CD8-positive, alpha-beta memory T cell (primary cell): Measurements from ENCODE around the gene RNF40. TPM values are rescaled to one million over a fixed set of nuclear protein-coding genes. Genes with fewer than 3 reads are reported as not detected.

Experiments used
- polyA plus RNA-seq: library from polyadenylated mRNA; unstranded; fragments of 300-500 nt; fragmentation: Illumina TruSeq; gene quantifications from one replicate; pipeline ENCODE4 v1.2.3, GENCODE V29; 2021
- total RNA-seq, 2 experiments: library from RNA; stranded (reverse); gene quantifications; one replicate each; pipeline ENCODE4 v1.2.3, GENCODE V29; 2021

The RNF40 gene
- total and polyA plus RNA-seq, 3 experiments from 2014 or later = 61.9 to 157 (median 152) TPM

Other genes starting within 250 kb of the RNF40 start
- 10 to 100 TPM; 13.5 to 15.1 TPM for gene ZNF768, start 235.8 kb upstream of the RNF40 start, total RNA-seq
- gene ZNF768, start 235.8 kb upstream of the RNF40 start, polyA plus RNA-seq = 2.5 TPM
- 10 to 100 TPM; 13.5 to 17.0 TPM for gene ZNF747, start 227.5 kb upstream of the RNF40 start, total RNA-seq
- 8.4 TPM for gene ZNF747, start 227.5 kb upstream of the RNF40 start, polyA plus RNA-seq
- 10 to 100 TPM; 15.1 to 15.7 TPM for gene ZNF764, start 203.9 kb upstream of the RNF40 start, total RNA-seq
- gene ZNF764, start 203.9 kb upstream of the RNF40 start, polyA plus RNA-seq = 8.9 TPM
- gene ZNF688, start 190.6 kb upstream of the RNF40 start, total RNA-seq = 10 to 100 TPM in 1 of 2 experiments, 1 to 10 TPM in 1; 9.6 to 10.8 TPM
- 28.5 TPM for gene ZNF688, start 190.6 kb upstream of the RNF40 start, polyA plus RNA-seq
- gene ZNF785, start 176.6 kb upstream of the RNF40 start, total RNA-seq = 10 to 100 TPM; 10.9 to 13.0 TPM
- gene ZNF785, start 176.6 kb upstream of the RNF40 start, polyA plus RNA-seq = 4.8 TPM
- gene ZNF689, start 151.9 kb upstream of the RNF40 start, total RNA-seq = 10 to 100 TPM; 14.6 to 15.7 TPM
- 13.7 TPM for gene ZNF689, start 151.9 kb upstream of the RNF40 start, polyA plus RNA-seq
- 10 to 100 TPM; 87.5 to 92.5 TPM for gene PRR14, start 111.4 kb upstream of the RNF40 start, total RNA-seq
- gene PRR14, start 111.4 kb upstream of the RNF40 start, polyA plus RNA-seq = 29.7 TPM
- 100 to 1,000 TPM; 115 to 124 TPM for gene FBRS, start 103.9 kb upstream of the RNF40 start, total RNA-seq
- 7.1 TPM for gene FBRS, start 103.9 kb upstream of the RNF40 start, polyA plus RNA-seq
- gene SRCAP, start 63.2 kb upstream of the RNF40 start, total RNA-seq = 10 to 100 TPM; 75.4 to 76.3 TPM
- gene SRCAP, start 63.2 kb upstream of the RNF40 start, polyA plus RNA-seq = 33.0 TPM
- 10 to 100 TPM; 31.8 to 32.2 TPM for gene PHKG2, start 13.9 kb upstream of the RNF40 start, total RNA-seq
- 47.0 TPM for gene PHKG2, start 13.9 kb upstream of the RNF40 start, polyA plus RNA-seq
- 1 to 10 TPM; 6.5 to 6.9 TPM for gene CFAP119, start 260 bp upstream of the RNF40 start, total RNA-seq
- 0.25 TPM for gene CFAP119, start 260 bp upstream of the RNF40 start, polyA plus RNA-seq
- gene ZNF629, start 24.9 kb downstream of the RNF40 start, total RNA-seq = 1 to 10 TPM; 5.6 to 5.7 TPM
- gene ZNF629, start 24.9 kb downstream of the RNF40 start, polyA plus RNA-seq = 1.1 TPM
- gene BCL7C, start 131.8 kb downstream of the RNF40 start, total RNA-seq = 10 to 100 TPM; 31.7 to 35.0 TPM
- gene BCL7C, start 131.8 kb downstream of the RNF40 start, polyA plus RNA-seq = 52.3 TPM
- gene CTF1, start 134.3 kb downstream of the RNF40 start, total RNA-seq = under 1 TPM in 1 of 2 experiments, not detected in 1; 0.33 TPM
- gene CTF1, start 134.3 kb downstream of the RNF40 start, polyA plus RNA-seq = not detected
- gene FBXL19, start 161.2 kb downstream of the RNF40 start, total RNA-seq = 10 to 100 TPM; 28.7 to 29.2 TPM
- 0.25 TPM for gene FBXL19, start 161.2 kb downstream of the RNF40 start, polyA plus RNA-seq
- gene ORAI3, start 186.7 kb downstream of the RNF40 start, total RNA-seq = 1 to 10 TPM; 8.5 to 8.8 TPM
- gene ORAI3, start 186.7 kb downstream of the RNF40 start, polyA plus RNA-seq = 25.8 TPM
- 10 to 100 TPM; 24.7 to 28.8 TPM for gene SETD1A, start 195.4 kb downstream of the RNF40 start, total RNA-seq
- gene SETD1A, start 195.4 kb downstream of the RNF40 start, polyA plus RNA-seq = 2.6 TPM
- 1 to 10 TPM; 1.6 to 2.1 TPM for gene HSD3B7, start 222.9 kb downstream of the RNF40 start, total RNA-seq
- not detected for gene HSD3B7, start 222.9 kb downstream of the RNF40 start, polyA plus RNA-seq
- under 1 TPM; 0.40 to 0.79 TPM for gene STX1B, start 248.3 kb downstream of the RNF40 start, total RNA-seq
- gene STX1B, start 248.3 kb downstream of the RNF40 start, polyA plus RNA-seq = 0.03 TPM